NCI-H128 (cell line): Measurements from ENCODE around the gene MEIS1.

Experiments
- DNase-seq: peaks from one replicate; lab custom pipeline; 2025; ENCODE audit not compliant: unreplicated experiment; lab: John Stamatoyannopoulos, UW

Gene MEIS1

GRCh38 chr2:66506265-66506664 lies 71.3 kb downstream of the MEIS1 start:
- no peak for DNase-seq

- no peak for DNase-seq
Observed at GRCh38 chr2:66507673-66508201, 72.8 kb downstream of the MEIS1 start.

- no peak for DNase-seq
Observed at GRCh38 chr2:66508484-66509071, 73.7 kb downstream of the MEIS1 start.

- no peak for DNase-seq
Observed at GRCh38 chr2:66509326-66509811, 74.4 kb downstream of the MEIS1 start.

GRCh38 chr2:66512626-66513025 lies 77.7 kb downstream of the MEIS1 start:
- no peak for DNase-seq

GRCh38 chr2:66515743-66516142 lies 80.8 kb downstream of the MEIS1 start:
- no peak for DNase-seq

GRCh38 chr2:66516499-66516898 lies 81.6 kb downstream of the MEIS1 start:
- DNase-seq, result no peak

- no peak for DNase-seq
Observed at GRCh38 chr2:66517772-66518171, 82.8 kb downstream of the MEIS1 start.

GRCh38 chr2:66519264-66519843 lies 84.4 kb downstream of the MEIS1 start:
- DNase-seq, result no peak

- no peak for DNase-seq
Observed at GRCh38 chr2:66521291-66521922, 86.5 kb downstream of the MEIS1 start.

- DNase-seq, result no peak
Observed at GRCh38 chr2:66522611-66523376, 87.9 kb downstream of the MEIS1 start.

GRCh38 chr2:66523377-66523969 lies 88.5 kb downstream of the MEIS1 start:
- no peak for DNase-seq

- no peak for DNase-seq
Observed at GRCh38 chr2:66523990-66524389, 89.1 kb downstream of the MEIS1 start.

- no peak for DNase-seq
Observed at GRCh38 chr2:66525606-66526005, 90.7 kb downstream of the MEIS1 start.

- DNase-seq, result no peak
Observed at GRCh38 chr2:66526180-66526579, 91.3 kb downstream of the MEIS1 start.

GRCh38 chr2:66528974-66529724 lies 94.2 kb downstream of the MEIS1 start:
- DNase-seq, result no peak

- no peak for DNase-seq
Observed at GRCh38 chr2:66530651-66531050, 95.7 kb downstream of the MEIS1 start.

GRCh38 chr2:66531155-66531554 lies 96.2 kb downstream of the MEIS1 start:
- no peak for DNase-seq

GRCh38 chr2:66531567-66531966 lies 96.6 kb downstream of the MEIS1 start:
- DNase-seq, result no peak
